AG04450 (cell line): ENCODE data around the gene CTNNB1. TPM values are rescaled to one million over a fixed set of nuclear protein-coding genes. Genes with fewer than 3 reads are reported as not detected.
"Not testable (repeated sequence)": the region's sequence is repeated elsewhere in the genome, so short reads cannot be mapped to it uniquely, and the experiment has no call there.

Experiments
- CTCF ChIA-PET: fragments of 300-600, 350-600 bp; formaldehyde crosslinking; extraction: SDS; loops from one replicate; lab custom pipeline; 2022; ENCODE audit warnings: antibody characterized with exemption, inconsistent platforms; lab: Charles Lee
- POLR2A ChIA-PET: fragments of 350-600 bp; formaldehyde crosslinking; extraction: SDS; loops from one replicate; lab custom pipeline; 2021; ENCODE audit warnings: antibody characterized with exemption, inconsistent platforms; lab: Yijun Ruan, JAX
- DNase-seq: peaks from one replicate; pipeline ENCODE4 v3.0.0-alpha.2; 2011; ENCODE audit warnings: low read depth, low spot score
- H3K27ac ChIP-seq: one replicate; pipeline ENCODE4 v1.5.1; 2012; ENCODE audit warnings: low read depth, low read length, control low read depth
- H3K27me3 ChIP-seq: one replicate; pipeline ENCODE4 v1.6.0; 2012; ENCODE audit warnings: low read length; ENCODE audit not compliant: control insufficient read depth, insufficient read depth
- H3K4me3 ChIP-seq: 2 replicates; pipeline ENCODE4 v1.5.1; 2011; ENCODE audit warnings: mild to moderate bottlenecking, low read depth, low read length, control low read depth
- H3K9me3 ChIP-seq: 2 replicates; pipeline ENCODE4 v1.5.1; 2012; ENCODE audit warnings: low read length; ENCODE audit not compliant: control insufficient read depth, insufficient read depth
- polyA plus RNA-seq: library from polyadenylated mRNA; depleted of rRNA; stranded (reverse); fragments of >200 nt; gene quantifications from 2 replicates; pipeline ENCODE4 v1.2.3, GENCODE V29; 2011
- TF ChIP-seq, protein P1 (sequence below): IDR thresholded peaks from 2 replicates; pipeline ENCODE4 v1.5.1; 2011; ENCODE audit warnings: low read depth, low read length, control low read depth, inconsistent platforms

Gene CTNNB1
- polyA plus RNA-seq, 1 experiment: 352 TPM

DNA sequence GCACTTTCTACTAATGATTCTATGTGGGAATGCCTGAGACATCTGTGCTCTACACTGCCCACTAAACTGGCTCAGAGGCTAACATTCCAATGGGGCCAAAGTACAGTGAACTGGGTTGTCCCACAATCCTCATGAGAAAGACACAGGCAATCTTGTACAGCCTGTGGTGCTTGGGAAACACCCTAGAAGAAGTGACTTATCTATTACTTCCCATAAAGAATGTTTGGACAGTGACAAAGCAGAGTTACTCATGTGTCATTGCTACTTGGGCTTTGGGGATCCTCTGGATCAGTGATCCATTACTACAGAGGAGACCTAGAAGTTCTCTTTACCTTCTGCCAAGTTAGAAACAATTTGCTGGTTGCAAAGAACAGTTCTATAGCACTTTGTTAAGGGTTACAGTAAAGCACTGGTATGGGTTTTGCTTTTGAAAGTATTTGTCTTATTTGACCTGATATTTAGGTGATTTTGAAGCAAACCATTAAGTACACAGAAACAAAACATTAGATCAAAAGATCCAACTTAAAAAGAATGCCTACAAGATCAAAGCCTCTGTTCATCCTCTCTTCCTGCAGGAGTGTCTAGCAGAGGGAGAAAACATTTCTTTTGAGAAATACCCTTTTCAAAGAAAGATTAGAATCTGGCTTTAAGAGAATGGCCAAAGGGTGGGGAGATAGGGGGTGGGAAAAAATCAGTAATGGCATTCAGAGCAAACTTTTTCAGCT, 75.8 kb downstream of the CTNNB1 start:
- POLR2A ChIA-PET: no interaction called here

DNA sequence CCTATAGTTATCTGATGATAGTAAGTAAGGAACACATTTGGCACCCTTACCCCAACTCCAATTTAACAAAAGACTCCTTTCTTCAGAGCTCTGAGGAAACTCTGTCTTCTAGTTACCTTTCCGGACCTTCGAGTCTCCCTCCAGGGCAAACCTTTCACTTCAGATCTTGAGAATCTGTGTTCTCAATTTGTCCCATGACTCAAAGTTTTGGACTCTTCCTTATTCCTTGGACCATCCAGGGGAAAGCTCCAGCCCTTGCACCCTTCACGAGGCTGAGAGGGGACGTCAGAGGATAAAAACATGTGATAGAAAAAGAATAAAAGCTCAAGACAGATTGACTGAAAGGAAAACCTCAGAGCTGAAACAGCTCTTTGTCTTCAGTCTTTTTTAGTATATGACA, 76.9 kb downstream of the CTNNB1 start:
- ChIA-PET CTCF (no interaction called here), POLR2A (no interaction called here)
- Histone ChIP-seq H3K27ac (no peak overlapping the region), H3K4me3 (no peak overlapping the region), H3K9me3 (no peaks in the 10 kb centered on the region), H3K27me3 (no peaks in the 10 kb centered on the region)
- TF ChIP-seq, protein P1, sequence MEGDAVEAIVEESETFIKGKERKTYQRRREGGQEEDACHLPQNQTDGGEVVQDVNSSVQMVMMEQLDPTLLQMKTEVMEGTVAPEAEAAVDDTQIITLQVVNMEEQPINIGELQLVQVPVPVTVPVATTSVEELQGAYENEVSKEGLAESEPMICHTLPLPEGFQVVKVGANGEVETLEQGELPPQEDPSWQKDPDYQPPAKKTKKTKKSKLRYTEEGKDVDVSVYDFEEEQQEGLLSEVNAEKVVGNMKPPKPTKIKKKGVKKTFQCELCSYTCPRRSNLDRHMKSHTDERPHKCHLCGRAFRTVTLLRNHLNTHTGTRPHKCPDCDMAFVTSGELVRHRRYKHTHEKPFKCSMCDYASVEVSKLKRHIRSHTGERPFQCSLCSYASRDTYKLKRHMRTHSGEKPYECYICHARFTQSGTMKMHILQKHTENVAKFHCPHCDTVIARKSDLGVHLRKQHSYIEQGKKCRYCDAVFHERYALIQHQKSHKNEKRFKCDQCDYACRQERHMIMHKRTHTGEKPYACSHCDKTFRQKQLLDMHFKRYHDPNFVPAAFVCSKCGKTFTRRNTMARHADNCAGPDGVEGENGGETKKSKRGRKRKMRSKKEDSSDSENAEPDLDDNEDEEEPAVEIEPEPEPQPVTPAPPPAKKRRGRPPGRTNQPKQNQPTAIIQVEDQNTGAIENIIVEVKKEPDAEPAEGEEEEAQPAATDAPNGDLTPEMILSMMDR: no peak
- DNase-seq: no peak

More for the DNA sequence above, 75.8 kb downstream of the CTNNB1 start:
- DNase-seq: no peak
- Histone ChIP-seq H3K27ac (no peak overlapping the region), H3K27me3 (no peaks in the 10 kb centered on the region), H3K9me3 (no peaks in the 10 kb centered on the region), H3K4me3 (no peak overlapping the region)
- CTCF ChIA-PET: no interaction called here
- TF ChIP-seq, protein P1: no peak

DNA sequence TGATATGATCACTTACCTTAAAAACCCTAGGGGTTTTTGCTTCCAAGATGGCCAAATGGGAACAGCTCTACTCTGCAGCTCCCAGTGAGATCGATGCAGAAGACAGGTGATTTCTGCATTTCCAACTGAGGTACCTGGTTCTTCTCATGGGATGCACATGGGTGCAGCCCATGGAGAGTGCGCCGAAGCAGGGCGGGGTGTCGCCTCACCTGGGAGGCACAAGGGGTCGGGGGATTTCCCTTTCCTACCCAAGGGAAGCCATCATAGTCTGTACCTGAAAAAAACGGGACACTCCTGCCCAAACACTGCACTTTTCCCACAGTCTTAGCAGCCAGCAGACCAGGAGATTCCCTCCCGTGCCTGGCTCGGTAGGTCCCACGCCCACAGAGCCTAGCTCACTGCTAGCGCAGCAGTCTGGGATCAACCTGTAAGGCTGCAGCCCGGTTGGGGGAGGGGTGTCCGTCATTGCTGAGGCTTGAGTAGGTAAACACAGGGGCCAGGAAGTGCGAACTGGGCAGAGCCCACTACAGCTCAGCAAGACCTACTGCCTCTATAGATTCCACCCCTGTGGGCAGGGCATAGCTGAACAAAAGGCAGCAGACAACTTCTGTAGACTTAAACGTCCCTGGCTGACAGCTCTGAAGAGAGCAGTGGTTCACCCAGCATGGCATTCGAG, 78.6 kb downstream of the CTNNB1 start:
- H3K4me3 ChIP-seq: no peak overlapping the region
- H3K27ac ChIP-seq: no peak overlapping the region
- CTCF ChIA-PET: no interaction called here
- no peaks in the 10 kb centered on the region for H3K9me3 ChIP-seq
- TF ChIP-seq, protein P1: no peak
- no peaks in the 10 kb centered on the region for H3K27me3 ChIP-seq
- POLR2A ChIA-PET: no interaction called here
- no peak for DNase-seq

DNA sequence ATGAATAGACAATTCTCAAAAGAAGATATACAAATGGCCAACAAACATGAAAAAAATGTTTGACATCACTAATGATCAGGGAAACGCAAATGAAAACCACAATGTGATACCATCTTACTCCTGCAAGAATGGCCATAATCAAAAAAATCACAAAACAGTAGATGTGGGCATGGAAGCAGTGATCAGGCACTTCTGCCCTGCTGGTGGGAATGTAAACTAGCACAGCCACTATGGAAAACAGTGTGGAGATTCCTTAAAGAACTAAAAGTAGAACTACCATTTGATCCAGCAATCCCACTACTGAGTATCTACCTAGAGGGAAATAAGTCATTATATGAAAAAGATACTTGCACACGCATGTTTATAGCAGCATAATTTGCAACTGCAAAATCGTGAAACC, 85.6 kb downstream of the CTNNB1 start:
- DNase-seq, POLR2A ChIA-PET, H3K9me3 ChIP-seq, H3K27me3 ChIP-seq, CTCF ChIA-PET, H3K27ac ChIP-seq, H3K4me3 ChIP-seq: not testable (repeated sequence)

DNA sequence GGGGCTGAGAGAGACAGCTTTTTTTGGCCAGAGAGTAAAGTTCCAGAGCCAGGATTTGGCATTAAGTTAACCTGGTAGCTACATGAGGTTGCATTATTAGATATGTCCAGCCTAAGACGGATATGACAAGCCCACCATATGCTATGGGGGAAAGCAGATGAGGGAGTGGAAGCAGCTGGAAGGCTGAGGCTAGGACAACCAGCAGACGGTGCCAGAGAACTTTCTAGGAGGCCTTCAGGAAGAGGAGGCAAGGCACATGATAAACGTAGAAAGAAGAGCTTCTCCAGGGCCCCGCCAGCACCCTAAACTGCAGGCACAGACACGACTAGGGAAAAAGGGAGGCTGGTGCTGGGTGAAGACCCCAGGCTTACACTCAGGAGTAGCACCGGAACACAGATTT, 87.0 kb downstream of the CTNNB1 start:
- H3K27ac ChIP-seq: no peak overlapping the region
- no peaks in the 10 kb centered on the region for H3K9me3 ChIP-seq
- no peak overlapping the region for H3K4me3 ChIP-seq
- TF ChIP-seq, protein P1: peak; percentile 16; the same call in 1 of the 2 replicates
- POLR2A ChIA-PET: no interaction called here
- no peak for DNase-seq
- H3K27me3 ChIP-seq: no peaks in the 10 kb centered on the region
- CTCF ChIA-PET: interaction anchor here (1.5 kb wide), 1 partner anchor 430 kb away, joined by 4 read pairs; no protein-coding TSS in a partner anchor
